H9 (cell line): Measurements from ENCODE around the gene EXOC2. TPM values are rescaled to one million over a fixed set of nuclear protein-coding genes. Genes with fewer than 3 reads are reported as not detected.

ENCODE experiments used
- DNase-seq: peaks from one replicate; pipeline ENCODE4 v3.0.0-alpha.2; 2017
- H2AFZ ChIP-seq: one replicate; pipeline ENCODE4 v1.6.1; 2013; ENCODE audit warnings: mild to moderate bottlenecking, low read length, control low read depth, moderate library complexity
- H2AK5ac ChIP-seq: 2 replicates; pipeline ENCODE4 v1.6.1; 2013; ENCODE audit warnings: low read length, control low read depth, mixed read lengths; ENCODE audit not compliant: insufficient read length
- H2BK120ac ChIP-seq: one replicate; pipeline ENCODE4 v1.6.1; 2013; ENCODE audit warnings: low read depth, mild to moderate bottlenecking, low read length, control low read depth, inconsistent platforms; ENCODE audit not compliant: poor library complexity, severe bottlenecking
- H2BK12ac ChIP-seq: 2 replicates; pipeline ENCODE4 v1.6.1; 2013; ENCODE audit warnings: low read length, control low read depth, mixed read lengths, low read depth; ENCODE audit not compliant: insufficient read length
- H2BK15ac ChIP-seq: 2 replicates; pipeline ENCODE4 v1.6.1; 2013; ENCODE audit warnings: low read depth, low read length, control low read depth
- H2BK20ac ChIP-seq: one replicate; pipeline ENCODE4 v1.6.1; 2013; ENCODE audit warnings: low read depth, mild to moderate bottlenecking, low read length, control low read depth, inconsistent platforms; ENCODE audit not compliant: poor library complexity, severe bottlenecking
- H2BK5ac ChIP-seq: 2 replicates; pipeline ENCODE4 v1.6.1; 2013; ENCODE audit warnings: low read length, control low read depth, mixed read lengths; ENCODE audit not compliant: insufficient read length
- H3K14ac ChIP-seq: 2 replicates; pipeline ENCODE4 v1.6.1; 2013; ENCODE audit warnings: low read length, control low read depth; ENCODE audit not compliant: insufficient read depth
- H3K18ac ChIP-seq: 2 replicates; pipeline ENCODE4 v1.6.1; 2013; ENCODE audit warnings: low read depth, mild to moderate bottlenecking, mixed read lengths, low read length, control low read depth; ENCODE audit not compliant: insufficient read length
- H3K23ac ChIP-seq: 2 replicates; pipeline ENCODE4 v1.6.1; 2013; ENCODE audit warnings: low read length, control low read depth, mixed read lengths, low read depth; ENCODE audit not compliant: insufficient read length
- H3K23me2 ChIP-seq: 2 replicates; pipeline ENCODE4 v1.6.1; 2013; ENCODE audit warnings: low read depth, mild to moderate bottlenecking, mixed read lengths, low read length, control low read depth; ENCODE audit not compliant: insufficient read length, poor library complexity, severe bottlenecking
- H3K27ac ChIP-seq: 2 replicates; pipeline ENCODE4 v1.5.1; 2013; ENCODE audit warnings: low read length, control low read depth, mixed read lengths, low read depth; ENCODE audit not compliant: insufficient read length
- H3K27me3 ChIP-seq: 2 replicates; pipeline ENCODE4 v1.6.1; 2013; ENCODE audit warnings: low read length, control low read depth, inconsistent platforms; ENCODE audit not compliant: insufficient read depth
- H3K4ac ChIP-seq: 2 replicates; pipeline ENCODE4 v1.6.1; 2013; ENCODE audit warnings: low read depth, mild to moderate bottlenecking, control low read depth, inconsistent platforms, low read length, moderate library complexity
- H3K4me1 ChIP-seq: 2 replicates; pipeline ENCODE4 v1.6.1; 2013; ENCODE audit warnings: low read length, control low read depth, inconsistent platforms; ENCODE audit not compliant: insufficient read depth
- H3K4me2 ChIP-seq: 2 replicates; pipeline ENCODE4 v1.6.1; 2013; ENCODE audit warnings: low read length, control low read depth, mixed read lengths; ENCODE audit not compliant: insufficient read length, insufficient read depth
- H3K56ac ChIP-seq: 2 replicates; pipeline ENCODE4 v1.6.1; 2013; ENCODE audit warnings: low read depth, mild to moderate bottlenecking, mixed read lengths, low read length, control low read depth; ENCODE audit not compliant: insufficient read length
- H3K79me1 ChIP-seq: 2 replicates; pipeline ENCODE4 v1.6.1; 2013; ENCODE audit warnings: low read depth, mild to moderate bottlenecking, moderate library complexity, low read length, control low read depth, inconsistent platforms; ENCODE audit not compliant: insufficient read depth, poor library complexity, severe bottlenecking
- H3K79me2 ChIP-seq: 2 replicates; pipeline ENCODE4 v1.6.1; 2013; ENCODE audit warnings: low read length, control low read depth, inconsistent platforms; ENCODE audit not compliant: insufficient read depth
- H3K9ac ChIP-seq: 2 replicates; pipeline ENCODE4 v1.6.1; 2013; ENCODE audit warnings: low read length, control low read depth, mixed read lengths; ENCODE audit not compliant: insufficient read length; ENCODE audit errors: extremely low read depth
- H3K9me3 ChIP-seq: one replicate; pipeline ENCODE4 v1.6.1; 2013; ENCODE audit warnings: low read depth, low read length, inconsistent platforms; ENCODE audit not compliant: control insufficient read depth
- H3T11ph ChIP-seq: one replicate; pipeline ENCODE4 v1.6.1; 2013; ENCODE audit warnings: mild to moderate bottlenecking, low read length, control low read depth, inconsistent platforms
- H4K20me1 ChIP-seq: one replicate; pipeline ENCODE4 v1.6.1; 2013; ENCODE audit not compliant: control insufficient read depth, insufficient read length, insufficient read depth
- H4K5ac ChIP-seq: 2 replicates; pipeline ENCODE4 v1.6.1; 2013; ENCODE audit warnings: low read depth, mild to moderate bottlenecking, mixed read lengths, low read length, control low read depth; ENCODE audit not compliant: insufficient read length
- H4K8ac ChIP-seq: replicated peaks from 2 replicates; pipeline ENCODE4 v1.6.1; 2013; ENCODE audit warnings: low read length, control low read depth, mixed read lengths, low read depth; ENCODE audit not compliant: insufficient read length
- H4K91ac ChIP-seq: 2 replicates; pipeline ENCODE4 v1.6.1; 2013; ENCODE audit warnings: low read depth, mild to moderate bottlenecking, moderate library complexity, mixed read lengths, low read length, control low read depth; ENCODE audit not compliant: insufficient read length
- H3K27ac Mint-ChIP-seq, 3 experiments: 2 replicates in 2 of 3; 3 replicates in 1 of 3; pipeline ENCODE4 v1.8.0; 2020 to 2021; ENCODE audit warnings: mixed read lengths in 3 of 3, mild to moderate bottlenecking in 1 of 3, moderate library complexity in 1 of 3
- H3K27me3 Mint-ChIP-seq: 2 replicates; pipeline ENCODE4 v1.8.0; 2021; ENCODE audit warnings: low read depth, mild to moderate bottlenecking, moderate library complexity, mixed read lengths
- H3K36me3 Mint-ChIP-seq, 3 experiments: 2 replicates in 2 of 3; 3 replicates in 1 of 3; pipeline ENCODE4 v1.8.0; 2020 to 2021; ENCODE audit warnings: low read depth in 3 of 3, mixed read lengths in 3 of 3; ENCODE audit not compliant: insufficient read depth in 1 of 3
- H3K4me1 Mint-ChIP-seq, 2 experiments: 2 replicates each; pipeline ENCODE4 v1.8.0; 2020; ENCODE audit warnings: mixed read lengths in 2 of 2
- H3K4me3 Mint-ChIP-seq, 2 experiments: 2 replicates in 1 of 2; 3 replicates in 1 of 2; pipeline ENCODE4 v1.8.0; 2020 to 2021; ENCODE audit warnings: mild to moderate bottlenecking in 2 of 2, mixed read lengths in 2 of 2, moderate library complexity in 1 of 2
- H3K9me3 Mint-ChIP-seq, 2 experiments: 2 replicates in 1 of 2; 3 replicates in 1 of 2; pipeline ENCODE4 v1.8.0; 2020; ENCODE audit warnings: mild to moderate bottlenecking in 2 of 2, mixed read lengths in 2 of 2, moderate library complexity in 1 of 2
- CTCF ChIP-seq: fragments of 200-600 bp; sonication (generic); conservative IDR thresholded peaks from 3 replicates; pipeline ENCODE4 v1.8.0; 2021; ENCODE audit warnings: antibody characterized with exemption, mild to moderate bottlenecking
- WGBS: extraction: QIAGEN DNeasy Blood & Tissue Kit; methylation state at CpG from one replicate; pipeline ENCODE4 v1.1.7; 2013; ENCODE audit warnings: missing lambda C conversion rate, low lambda C conversion rate, mixed read lengths; ENCODE audit not compliant: insufficient read length; ENCODE audit errors: extremely low coverage; 5-methylcytosine and 5-hydroxymethylcytosine counted together
- total RNA-seq: library from RNA; stranded (reverse); gene quantifications from 2 replicates; pipeline ENCODE4 v1.2.1, GENCODE V29; 2021

EXOC2 gene
- total RNA-seq, 1 experiment from 2014 or later = 29.9 TPM

- Histone ChIP-seq H4K8ac (no peak overlapping the region), H2BK12ac (no peak overlapping the region), H4K20me1 (no peaks in the 10 kb centered on the region), H2BK5ac (no peak overlapping the region), H3K79me2 (no peaks in the 10 kb centered on the region), H3K27me3 (no peaks in the 10 kb centered on the region), H2AFZ (no peak overlapping the region), H3K79me1 (no peaks in the 10 kb centered on the region), H3T11ph (no peak overlapping the region), H2BK20ac (no peak overlapping the region), H3K4ac (no peak overlapping the region), H4K91ac (no peak overlapping the region), H2AK5ac (no peak overlapping the region), H2BK15ac (no peak overlapping the region), H2BK120ac (no peak overlapping the region), H3K4me2 (no peak overlapping the region), H4K5ac (no peak overlapping the region), H3K23ac (no peak overlapping the region), H3K9ac (no peak overlapping the region), H3K18ac (no peak overlapping the region), H3K4me1 (no peaks in the 10 kb centered on the region), H3K14ac (no peak overlapping the region), H3K23me2 (no peaks in the 10 kb centered on the region), H3K27ac (no peak overlapping the region), H3K56ac (no peak overlapping the region), H3K9me3 (peaks cover 9% of the 10 kb centered on the region)
- WGBS = no CpG with 5 or more reads among the region's 4 CpGs
- no peak overlapping the region for H3K4me3 Mint-ChIP-seq
- H3K27me3 Mint-ChIP-seq = no peaks in the 10 kb centered on the region
- H3K27ac Mint-ChIP-seq = no peak overlapping the region
- no peak for DNase-seq
- H3K36me3 Mint-ChIP-seq = peaks cover 34 to 61% (median 57%) of the 10 kb centered on the region in 3 experiments
- no peaks in the 10 kb centered on the region for H3K4me1 Mint-ChIP-seq
- no peak for TF ChIP-seq CTCF
- peaks cover 6 to 21% of the 10 kb centered on the region in 2 experiments for H3K9me3 Mint-ChIP-seq
Observed at GRCh38 chr6:489001-489400, 203.9 kb downstream of the EXOC2 start.
